Measurements from ENCODE around the gene AMOT. TPM values are rescaled to one million over a fixed set of nuclear protein-coding genes. Genes with fewer than 3 reads are reported as not detected.

AMOT gene
- total RNA-seq, 4 donors from 2014 or later = 3.4 to 19.4 (median 7.4) TPM

DNA sequence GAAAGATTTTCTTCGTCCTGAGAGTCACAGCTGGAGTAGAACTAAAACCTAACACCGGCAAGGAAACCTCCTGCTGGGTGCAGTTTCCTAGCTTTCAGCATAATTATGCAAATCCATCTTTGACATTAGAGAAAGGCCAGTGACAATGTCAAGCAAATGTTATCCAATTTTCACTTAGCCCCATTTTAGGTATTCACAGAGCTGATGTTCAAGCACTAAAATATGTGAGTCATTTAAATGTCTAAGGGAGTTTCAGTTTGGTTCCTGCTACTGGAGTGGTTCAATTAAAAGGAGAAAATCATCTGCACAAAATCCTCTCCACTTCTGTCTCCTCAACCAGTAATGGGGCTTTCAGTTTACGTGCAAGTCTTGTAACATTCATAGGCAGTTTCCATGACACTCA is 37.1 kb upstream of the AMOT start:
- intact Hi-C loops (cut with DNase I; ENCODE audit: low total_unique reads) = no loop called here
- Histone ChIP-seq H3K27me3 (no peaks in the 10 kb centered on the region), H3K36me3 (no peaks in the 10 kb centered on the region), H3K27ac (no peak overlapping the region), H3K4me1 (no peaks in the 10 kb centered on the region), H3K4me3 (no peak overlapping the region), H3K9me3 (no peaks in the 10 kb centered on the region)
- WGBS, 2 donors (ENCODE audit: low coverage in 1 of 2) = 44 to 47% methylated on average over 2 to 3 of the region's 3 CpGs
- no peak for DNase-seq
- in situ Hi-C loops (cut with MboI; ENCODE audit: low pct_ligation_motif_present in 1 of 4, low pct_unique_long_range_greater_than_20kb in 1 of 4, low sequenced_read_pairs in 3 of 4) = no loop called here
- TF ChIP-seq, protein P1, sequence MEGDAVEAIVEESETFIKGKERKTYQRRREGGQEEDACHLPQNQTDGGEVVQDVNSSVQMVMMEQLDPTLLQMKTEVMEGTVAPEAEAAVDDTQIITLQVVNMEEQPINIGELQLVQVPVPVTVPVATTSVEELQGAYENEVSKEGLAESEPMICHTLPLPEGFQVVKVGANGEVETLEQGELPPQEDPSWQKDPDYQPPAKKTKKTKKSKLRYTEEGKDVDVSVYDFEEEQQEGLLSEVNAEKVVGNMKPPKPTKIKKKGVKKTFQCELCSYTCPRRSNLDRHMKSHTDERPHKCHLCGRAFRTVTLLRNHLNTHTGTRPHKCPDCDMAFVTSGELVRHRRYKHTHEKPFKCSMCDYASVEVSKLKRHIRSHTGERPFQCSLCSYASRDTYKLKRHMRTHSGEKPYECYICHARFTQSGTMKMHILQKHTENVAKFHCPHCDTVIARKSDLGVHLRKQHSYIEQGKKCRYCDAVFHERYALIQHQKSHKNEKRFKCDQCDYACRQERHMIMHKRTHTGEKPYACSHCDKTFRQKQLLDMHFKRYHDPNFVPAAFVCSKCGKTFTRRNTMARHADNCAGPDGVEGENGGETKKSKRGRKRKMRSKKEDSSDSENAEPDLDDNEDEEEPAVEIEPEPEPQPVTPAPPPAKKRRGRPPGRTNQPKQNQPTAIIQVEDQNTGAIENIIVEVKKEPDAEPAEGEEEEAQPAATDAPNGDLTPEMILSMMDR (IDR thresholded peaks at IDR 0.05) = no peak
- no peak for TF ChIP-seq EP300 (IDR thresholded peaks at IDR 0.05; ENCODE audit: low read depth)
- no peak for TF ChIP-seq POLR2A (IDR thresholded peaks at IDR 0.05)
- TF ChIP-seq POLR2AphosphoS5 (IDR thresholded peaks at IDR 0.05) = no peak

DNA sequence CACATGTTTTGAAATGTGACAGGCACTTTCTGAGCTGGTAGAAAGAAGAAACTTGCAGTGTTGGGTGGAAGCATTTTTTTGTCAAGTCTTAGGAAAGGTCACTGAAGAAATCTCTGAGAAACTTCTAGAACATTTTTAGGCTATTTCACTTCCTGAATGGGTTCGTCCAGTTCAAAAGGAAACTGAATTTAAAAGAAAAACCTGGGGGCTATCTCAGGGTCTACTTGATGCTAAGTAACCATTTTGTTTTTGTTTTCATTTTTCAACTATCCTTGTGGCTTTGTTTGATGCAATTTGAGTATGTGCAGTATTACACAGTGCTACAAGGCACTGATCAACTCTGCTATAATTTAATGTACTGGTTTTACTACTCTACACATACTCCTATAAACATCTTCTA is 34.0 kb upstream of the AMOT start:
- no peaks in the 10 kb centered on the region for H3K27me3 ChIP-seq
- DNase-seq = no peak
- no peak overlapping the region for H3K27ac ChIP-seq
- H3K36me3 ChIP-seq = no peaks in the 10 kb centered on the region
- H3K9me3 ChIP-seq = no peaks in the 10 kb centered on the region
- in situ Hi-C loops (cut with MboI; ENCODE audit: low pct_ligation_motif_present in 1 of 4, low pct_unique_long_range_greater_than_20kb in 1 of 4, low sequenced_read_pairs in 3 of 4) = no loop called here
- intact Hi-C loops (cut with DNase I; ENCODE audit: low total_unique reads) = no loop called here
- TF ChIP-seq POLR2A (IDR thresholded peaks at IDR 0.05) = no peak
- 33 to 36% methylated on average over 1 of the region's 1 CpG for WGBS, 2 donors (ENCODE audit: low coverage in 1 of 2)
- H3K4me3 ChIP-seq = no peak overlapping the region
- no peaks in the 10 kb centered on the region for H3K4me1 ChIP-seq

DNA sequence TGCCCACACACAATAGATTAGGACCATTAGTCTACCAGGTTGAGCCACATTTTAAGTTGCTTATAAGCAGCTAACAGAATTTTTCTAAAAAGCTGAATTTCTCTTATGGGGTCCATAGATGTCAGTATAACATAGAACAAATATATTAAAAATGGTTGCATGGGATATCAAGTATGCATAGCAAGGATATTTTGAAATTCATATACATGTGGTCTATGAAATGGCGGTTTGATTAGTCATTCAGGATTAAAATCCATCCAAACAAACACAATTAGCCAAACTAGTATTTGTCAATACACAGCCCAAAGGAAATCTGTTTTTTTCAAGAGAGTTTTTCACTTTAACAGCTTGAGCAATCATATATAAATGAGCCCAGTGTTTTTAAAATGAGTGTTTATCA is 33.5 kb upstream of the AMOT start:
- H3K9me3 ChIP-seq = no peaks in the 10 kb centered on the region
- no peak overlapping the region for H3K27ac ChIP-seq
- 67% methylated on average over 1 of the region's 1 CpG for WGBS, 2 donors (ENCODE audit: low coverage in 1 of 2)
- no peak for DNase-seq
- in situ Hi-C loops (cut with MboI; ENCODE audit: low pct_ligation_motif_present in 1 of 4, low pct_unique_long_range_greater_than_20kb in 1 of 4, low sequenced_read_pairs in 3 of 4) = no loop called here
- H3K36me3 ChIP-seq = no peaks in the 10 kb centered on the region
- TF ChIP-seq POLR2A (IDR thresholded peaks at IDR 0.05) = no peak
- no peak for TF ChIP-seq EP300 (IDR thresholded peaks at IDR 0.05; ENCODE audit: low read depth)
- TF ChIP-seq, protein P1 (IDR thresholded peaks at IDR 0.05) = no peak
- intact Hi-C loops (cut with DNase I; ENCODE audit: low total_unique reads) = no loop called here
- no peaks in the 10 kb centered on the region for H3K27me3 ChIP-seq
- no peaks in the 10 kb centered on the region for H3K4me1 ChIP-seq
- H3K4me3 ChIP-seq = no peak overlapping the region

DNA sequence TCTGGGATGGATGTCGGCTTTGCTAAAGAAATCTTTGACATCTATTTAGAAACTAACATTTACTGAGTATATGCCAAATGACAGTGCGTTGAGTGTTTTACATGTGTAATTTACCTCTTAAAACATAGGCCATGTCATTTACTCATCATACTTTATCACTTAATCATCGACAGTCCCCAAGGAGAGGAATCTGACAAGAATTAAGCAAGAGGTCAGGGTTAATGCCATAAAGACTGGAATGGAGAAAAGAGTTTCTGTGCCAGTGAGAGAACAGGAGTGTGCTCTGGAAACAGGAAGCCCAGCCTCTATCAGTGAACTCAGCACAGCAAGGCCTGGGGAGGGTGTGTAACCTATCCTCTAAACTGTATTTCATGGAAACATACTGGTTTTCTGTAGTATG is 28.0 kb upstream of the AMOT start:
- Histone ChIP-seq H3K9me3 (no peaks in the 10 kb centered on the region), H3K27ac (no peak overlapping the region), H3K27me3 (no peaks in the 10 kb centered on the region), H3K36me3 (no peaks in the 10 kb centered on the region), H3K4me1 (no peaks in the 10 kb centered on the region), H3K4me3 (no peak overlapping the region)
- intact Hi-C loops (cut with DNase I; ENCODE audit: low total_unique reads) (no loop called here), in situ Hi-C loops (cut with MboI; ENCODE audit: low pct_ligation_motif_present in 1 of 4, low pct_unique_long_range_greater_than_20kb in 1 of 4, low sequenced_read_pairs in 3 of 4) (no loop called here)
- TF ChIP-seq POLR2AphosphoS5 (IDR thresholded peaks at IDR 0.05) (no peak), POLR2A (IDR thresholded peaks at IDR 0.05) (no peak), EP300 (IDR thresholded peaks at IDR 0.05; ENCODE audit: low read depth) (no peak)
- TF ChIP-seq, protein P1 (IDR thresholded peaks at IDR 0.05) = no peak
- no peak for DNase-seq
- 71 to 82% methylated on average over 3 of the region's 3 CpGs for WGBS, 2 donors (ENCODE audit: low coverage in 1 of 2)

DNA sequence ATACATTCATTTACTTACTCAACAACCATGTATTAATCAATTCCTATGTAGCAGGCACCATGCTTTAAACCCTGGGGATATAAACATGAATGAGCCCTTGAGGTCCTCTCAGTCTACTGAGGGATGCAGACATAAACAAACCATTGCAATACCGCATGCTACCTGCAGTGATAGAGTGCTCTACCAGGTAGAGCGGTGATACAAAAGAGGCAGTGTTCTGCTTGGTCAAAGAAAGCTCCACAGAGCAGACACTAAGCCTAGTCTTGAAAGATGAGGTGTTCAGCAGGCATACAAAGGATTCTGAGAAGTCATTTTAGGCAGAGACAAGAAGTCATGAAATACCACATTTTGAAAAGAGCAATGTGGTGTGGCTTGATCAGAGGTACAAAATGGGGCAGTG is 26.9 kb upstream of the AMOT start:
- no peaks in the 10 kb centered on the region for H3K4me1 ChIP-seq
- TF ChIP-seq POLR2AphosphoS5 (IDR thresholded peaks at IDR 0.05) (no peak), EP300 (IDR thresholded peaks at IDR 0.05; ENCODE audit: low read depth) (no peak), POLR2A (IDR thresholded peaks at IDR 0.05) (no peak)
- TF ChIP-seq, protein P1 (IDR thresholded peaks at IDR 0.05) = no peak
- in situ Hi-C loops (cut with MboI; ENCODE audit: low pct_ligation_motif_present in 1 of 4, low pct_unique_long_range_greater_than_20kb in 1 of 4, low sequenced_read_pairs in 3 of 4) = no loop called here
- no peak for DNase-seq
- H3K27me3 ChIP-seq = no peaks in the 10 kb centered on the region
- intact Hi-C loops (cut with DNase I; ENCODE audit: low total_unique reads) = no loop called here
- 63% methylated on average over 2 of the region's 2 CpGs; no CpG with 5 or more reads in 1 of the 2 donors for WGBS, 2 donors (ENCODE audit: low coverage in 1 of 2)
- no peaks in the 10 kb centered on the region for H3K36me3 ChIP-seq
- H3K27ac ChIP-seq = no peak overlapping the region
- no peak overlapping the region for H3K4me3 ChIP-seq
- H3K9me3 ChIP-seq = no peaks in the 10 kb centered on the region
